BLaER1 (cell line): ENCODE results near the gene CDH22.

ENCODE experiments used
- H3K27ac ChIP-seq: shearing (Covaris generic); formaldehyde crosslinking; 2 replicates; pipeline ENCODE4 v1.8.1; 2022
- H3K27me3 ChIP-seq: shearing (Covaris generic); formaldehyde crosslinking; 2 replicates; pipeline ENCODE4 v1.8.1; 2022
- H3K36me3 ChIP-seq: shearing (Covaris generic); formaldehyde crosslinking; 2 replicates; pipeline ENCODE4 v1.8.1; 2022
- H3K4me1 ChIP-seq: shearing (Covaris generic); formaldehyde crosslinking; 2 replicates; pipeline ENCODE4 v1.8.1; 2022
- H3K4me2 ChIP-seq: shearing (Covaris generic); formaldehyde crosslinking; 2 replicates; pipeline ENCODE4 v1.8.1; 2022
- H3K4me3 ChIP-seq: shearing (Covaris generic); formaldehyde crosslinking; 2 replicates; pipeline ENCODE4 v1.8.1; 2022
- H3K9ac ChIP-seq: shearing (Covaris generic); formaldehyde crosslinking; 2 replicates; pipeline ENCODE4 v1.8.1; 2022
- H3K9me3 ChIP-seq: shearing (Covaris generic); formaldehyde crosslinking; 2 replicates; pipeline ENCODE4 v1.8.1; 2022
- H4K20me1 ChIP-seq: shearing (Covaris generic); formaldehyde crosslinking; 2 replicates; pipeline ENCODE4 v1.8.1; 2022
- Cebpa-rat ChIP-seq: shearing (Covaris generic); IDR thresholded peaks from 2 replicates; pipeline ENCODE4 v1.8.1; 2022

Gene CDH22

GRCh38 chr20:46134716-46135115, 173.6 kb downstream of the CDH22 start:
- Histone ChIP-seq H3K9me3 (no peaks in the 10 kb centered on the region), H3K27me3 (no peaks in the 10 kb centered on the region), H4K20me1 (no peaks in the 10 kb centered on the region; the same call in 1 of the 2 replicates), H3K36me3 (no peaks in the 10 kb centered on the region), H3K4me2 (peak overlapping the region; percentile 42), H3K27ac (no peak overlapping the region), H3K9ac (no peak overlapping the region), H3K4me3 (no peak overlapping the region), H3K4me1 (peaks cover 31% of the 10 kb centered on the region)
- no peak for TF ChIP-seq Cebpa-rat

DNA sequence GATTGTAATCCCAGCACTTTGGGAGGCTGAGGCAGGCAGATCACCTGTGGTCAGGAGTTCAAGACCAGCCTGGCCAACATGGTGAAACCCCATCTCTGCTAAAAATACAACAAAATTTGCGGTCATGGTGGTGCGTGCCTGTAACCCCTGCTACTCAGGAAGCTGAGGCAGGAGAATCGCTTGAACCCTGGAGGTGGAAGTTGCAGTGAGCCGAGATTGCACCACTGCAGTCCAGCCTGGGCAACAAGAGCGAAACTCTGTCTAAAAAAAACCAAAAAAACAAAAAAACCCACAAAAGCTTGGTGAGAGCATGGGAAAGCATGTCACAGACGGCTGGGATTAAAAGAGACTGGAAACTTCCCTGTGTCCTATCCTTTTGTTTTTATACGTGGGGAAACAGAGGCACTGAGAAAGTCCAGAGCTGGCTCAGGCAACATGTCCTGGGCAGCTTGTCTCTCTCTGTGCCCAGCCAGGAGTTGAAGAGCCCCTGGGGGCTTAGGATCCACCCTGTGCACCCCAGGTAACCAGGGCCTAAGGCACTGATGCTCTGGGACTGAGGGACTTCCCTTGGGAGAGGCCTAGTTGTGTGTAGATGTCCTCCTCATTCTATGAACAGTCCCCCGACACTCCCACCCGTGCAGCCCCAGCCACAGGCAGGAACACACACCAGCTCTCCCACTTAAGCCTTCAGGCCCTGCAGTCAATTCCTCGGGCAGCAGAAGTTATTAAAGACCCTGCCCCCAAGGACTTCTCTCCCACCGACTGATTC, 174.2 kb downstream of the CDH22 start:
- peaks cover 32% of the 10 kb centered on the region for H3K4me1 ChIP-seq
- no peak overlapping the region for H3K4me3 ChIP-seq
- no peak overlapping the region for H3K9ac ChIP-seq
- H3K4me2 ChIP-seq: peak overlapping the region; percentile 42
- no peak for TF ChIP-seq Cebpa-rat
- no peaks in the 10 kb centered on the region for H3K27me3 ChIP-seq
- no peak overlapping the region for H3K27ac ChIP-seq
- H4K20me1 ChIP-seq: peaks cover under 1% of the 10 kb centered on the region; the same call in 1 of the 2 replicates
- no peaks in the 10 kb centered on the region for H3K9me3 ChIP-seq
- H3K36me3 ChIP-seq: 0 out of 2 replicates have a peak, but pooled peaks cover 1% of the 10 kb centered on the region

- Histone ChIP-seq H3K27ac (no peak overlapping the region), H3K27me3 (no peaks in the 10 kb centered on the region), H4K20me1 (peaks cover 12% of the 10 kb centered on the region; the same call in 1 of the 2 replicates), H3K4me2 (no peak overlapping the region; the same call in 1 of the 2 replicates), H3K4me3 (no peak overlapping the region), H3K9ac (no peak overlapping the region), H3K4me1 (peaks cover 45% of the 10 kb centered on the region), H3K9me3 (no peaks in the 10 kb centered on the region), H3K36me3 (0 out of 2 replicates have a peak, but pooled peaks cover 5% of the 10 kb centered on the region)
- TF ChIP-seq Cebpa-rat: no peak
These were observed 175.6 kb downstream of the CDH22 start for GRCh38 chr20:46132705-46133120.

GRCh38 chr20:46131396-46131795, 176.9 kb downstream of the CDH22 start:
- Histone ChIP-seq H3K9ac (no peak overlapping the region), H3K4me2 (no peak overlapping the region), H3K27ac (no peak overlapping the region), H4K20me1 (peaks cover 12% of the 10 kb centered on the region; the same call in 1 of the 2 replicates), H3K27me3 (no peaks in the 10 kb centered on the region), H3K4me3 (no peak overlapping the region), H3K9me3 (no peaks in the 10 kb centered on the region), H3K36me3 (peaks cover 7% of the 10 kb centered on the region; the same call in 1 of the 2 replicates), H3K4me1 (peaks cover 47% of the 10 kb centered on the region)
- TF ChIP-seq Cebpa-rat: no peak

- no peak for TF ChIP-seq Cebpa-rat
- Histone ChIP-seq H3K36me3 (peaks cover 16% of the 10 kb centered on the region; the same call in 1 of the 2 replicates), H3K9me3 (no peaks in the 10 kb centered on the region), H3K27me3 (no peaks in the 10 kb centered on the region), H4K20me1 (peaks cover 12% of the 10 kb centered on the region; the same call in 1 of the 2 replicates), H3K27ac (no peak overlapping the region), H3K9ac (no peak overlapping the region), H3K4me2 (peak overlapping the region; percentile 39; the same call in 1 of the 2 replicates), H3K4me1 (peaks cover 45% of the 10 kb centered on the region), H3K4me3 (no peak overlapping the region)
These were observed 177.8 kb downstream of the CDH22 start for GRCh38 chr20:46130534-46130933.

GRCh38 chr20:46129955-46130481, 178.3 kb downstream of the CDH22 start:
- Histone ChIP-seq H3K9me3 (no peaks in the 10 kb centered on the region), H3K4me3 (no peak overlapping the region), H3K4me2 (peak overlapping the region; percentile 39), H4K20me1 (peaks cover 12% of the 10 kb centered on the region; the same call in 1 of the 2 replicates), H3K27me3 (no peaks in the 10 kb centered on the region), H3K36me3 (peaks cover 21% of the 10 kb centered on the region; the same call in 1 of the 2 replicates), H3K27ac (no peak overlapping the region), H3K9ac (no peak overlapping the region), H3K4me1 (peaks cover 44% of the 10 kb centered on the region)
- TF ChIP-seq Cebpa-rat: no peak

DNA sequence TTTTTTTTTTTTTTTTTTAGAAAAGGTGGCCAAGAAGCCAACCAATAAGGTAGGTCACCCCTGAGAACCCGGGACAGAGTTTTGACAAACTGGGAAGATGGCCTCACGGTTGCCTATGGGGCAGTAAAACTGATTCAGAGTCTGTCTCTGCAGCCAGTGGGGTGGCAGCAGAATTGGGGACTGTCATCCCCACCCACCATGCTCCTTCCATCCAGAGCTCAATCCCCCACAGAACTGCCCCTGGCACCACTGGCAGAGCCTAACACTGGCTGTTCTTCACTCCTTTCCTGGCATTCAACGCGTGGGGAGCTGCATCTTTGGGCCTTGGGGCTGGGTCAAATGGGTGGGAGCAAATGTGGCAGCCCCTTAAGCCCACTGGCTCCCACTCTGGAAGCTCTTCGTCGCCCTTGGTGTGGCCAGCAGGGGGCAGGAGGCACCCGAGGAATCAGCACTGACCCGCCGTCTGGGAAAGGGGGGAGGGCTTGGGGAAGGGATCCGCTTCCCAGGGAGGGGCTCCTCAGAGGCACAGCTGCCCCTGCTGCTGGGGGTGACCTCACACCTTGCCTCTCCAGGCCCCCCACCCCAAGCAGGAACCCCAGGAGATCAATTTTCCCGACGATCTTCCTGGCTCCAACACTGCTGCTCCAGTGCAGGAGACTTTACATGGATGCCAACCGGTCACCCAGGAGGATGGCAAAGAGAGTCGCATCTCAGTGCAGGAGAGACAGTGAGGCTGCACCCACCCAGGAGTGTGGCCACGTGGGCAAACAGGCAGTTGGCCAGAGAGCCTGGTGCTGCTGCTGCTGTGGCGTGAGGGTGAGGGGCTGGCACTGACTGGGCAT, 179.8 kb downstream of the CDH22 start:
- Histone ChIP-seq H3K36me3 (peaks cover 32% of the 10 kb centered on the region), H3K27me3 (no peaks in the 10 kb centered on the region), H3K27ac (no peak overlapping the region), H4K20me1 (peaks cover 14% of the 10 kb centered on the region; the same call in 1 of the 2 replicates), H3K4me3 (no peak overlapping the region), H3K9ac (no peak overlapping the region), H3K4me2 (peak overlapping the region; percentile 64), H3K4me1 (peaks cover 34% of the 10 kb centered on the region), H3K9me3 (no peaks in the 10 kb centered on the region)
- TF ChIP-seq Cebpa-rat: no peak

DNA sequence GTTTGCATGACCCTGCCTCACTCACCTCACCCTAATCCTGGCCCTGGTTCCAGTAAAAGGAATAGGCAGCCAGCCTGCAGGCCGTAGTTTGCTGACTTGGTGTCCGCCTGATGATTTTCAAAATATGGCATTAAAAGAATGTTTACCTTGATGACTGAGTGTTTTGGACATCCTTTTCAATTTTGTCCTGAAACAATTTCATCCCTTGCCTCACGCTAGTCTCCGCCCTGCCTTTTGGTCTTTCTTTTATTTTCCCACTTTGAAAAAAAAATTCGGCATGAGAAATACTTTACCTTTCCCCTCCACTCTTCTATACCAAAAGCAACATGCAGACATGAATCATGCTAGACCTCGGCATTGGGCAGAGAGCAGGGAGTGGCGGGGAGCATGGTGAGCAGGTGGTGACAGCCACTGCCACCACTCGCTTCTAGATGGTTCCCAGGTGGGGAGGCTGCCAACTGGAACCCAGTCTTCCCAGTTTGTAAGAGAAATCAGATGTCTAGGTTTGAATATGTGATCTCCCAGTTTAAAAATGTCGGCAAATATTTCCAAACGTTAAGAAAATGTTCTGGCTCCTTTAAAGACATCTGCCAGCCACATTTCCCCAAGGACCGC, 180.8 kb downstream of the CDH22 start:
- Histone ChIP-seq H3K27me3 (no peaks in the 10 kb centered on the region), H3K4me3 (no peak overlapping the region), H3K9ac (no peak overlapping the region), H3K4me2 (peak overlapping the region; percentile 64), H3K9me3 (no peaks in the 10 kb centered on the region), H3K27ac (no peak overlapping the region), H3K36me3 (peaks cover 42% of the 10 kb centered on the region), H3K4me1 (peaks cover 41% of the 10 kb centered on the region), H4K20me1 (peaks cover 24% of the 10 kb centered on the region; the same call in 1 of the 2 replicates)
- TF ChIP-seq Cebpa-rat: no peak

- H3K9me3 ChIP-seq: no peaks in the 10 kb centered on the region
- no peak overlapping the region for H3K4me3 ChIP-seq
- H4K20me1 ChIP-seq: peaks cover 34% of the 10 kb centered on the region
- peaks cover 41% of the 10 kb centered on the region for H3K4me1 ChIP-seq
- no peak overlapping the region for H3K9ac ChIP-seq
- H3K27me3 ChIP-seq: no peaks in the 10 kb centered on the region
- no peak overlapping the region for H3K27ac ChIP-seq
- peaks cover 51% of the 10 kb centered on the region for H3K36me3 ChIP-seq
- no peak overlapping the region for H3K4me2 ChIP-seq
- no peak for TF ChIP-seq Cebpa-rat
These were observed 181.8 kb downstream of the CDH22 start for GRCh38 chr20:46126440-46127056.
